HepG2 (cell line): ENCODE results near the gene USP43. TPM values are rescaled to one million over a fixed set of nuclear protein-coding genes. Genes with fewer than 3 reads are reported as not detected.
A peak's percentile ranks its signal among the peaks of the same experiment; 100 is the strongest.

ENCODE experiments used
- ATAC-seq: fragments of 200-7000 bp; cut with Tn5 transposase; 3 replicates; pipeline ENCODE4 v1.9.1; 2020; ENCODE audit warnings: mild to moderate bottlenecking, moderate library complexity
- BruUV-seq: library from RNA; stranded (reverse); fragments of 400-500 nt; replicated peaks from 2 replicates; lab custom pipeline; 2021; lab: Mats Ljungman, UMichigan
- CTCF ChIA-PET: fragments of 300-600 bp; formaldehyde crosslinking; extraction: SDS; loops from one replicate; lab custom pipeline; 2021; ENCODE audit warnings: low total read pairs, inconsistent platforms, low intra/inter-chr PET ratio; lab: Yijun Ruan, JAX
- POLR2A ChIA-PET: fragments of 350-600 bp; sonication (Branson Sonifier 250); formaldehyde crosslinking; loops from one replicate; lab custom pipeline; 2020; ENCODE audit warnings: antibody characterized with exemption, inconsistent platforms; lab: Yijun Ruan, JAX
- DNase-seq: peaks from one replicate; pipeline ENCODE4 v3.0.0-alpha.2; 2015; ENCODE audit warnings: low spot score
- FAIRE-seq: peaks from 3 replicates; lab custom pipeline; 2011; peaks lifted over from hg19 to GRCh38; lab: Jason Lieb, UNC
- H2AFZ ChIP-seq: one replicate; pipeline ENCODE4 v1.6.1; 2011; ENCODE audit warnings: low read length, inconsistent platforms
- H3K27ac ChIP-seq: fragments of 300-600 bp; 3 replicates; pipeline ENCODE4 v1.8.0; 2011; ENCODE audit warnings: mixed run types, mild to moderate bottlenecking, mixed read lengths, low read length, inconsistent platforms; ENCODE audit not compliant: insufficient read depth; ENCODE audit errors: extremely low read length
- H3K27me3 ChIP-seq, 2 experiments: fragments of 200-600 bp in 1 of 2; 2 replicates in 1 of 2; 3 replicates in 1 of 2; pipeline versions ENCODE4 v1.6.0 to v1.8.0; 2011; ENCODE audit warnings: low read length in 2 of 2, mild to moderate bottlenecking in 2 of 2, moderate library complexity in 2 of 2, inconsistent platforms in 1 of 2; ENCODE audit not compliant: insufficient read depth in 2 of 2, control insufficient read depth in 1 of 2
- H3K36me3 ChIP-seq, 2 experiments: fragments of 200-600 bp in 1 of 2; replicated peaks in 1 of 2; 2 replicates in 1 of 2; 3 replicates in 1 of 2; pipeline versions ENCODE4 v1.5.1 to v1.8.0; 2011; ENCODE audit warnings: low read length in 2 of 2, inconsistent platforms in 1 of 2; ENCODE audit not compliant: insufficient read depth in 2 of 2, control insufficient read depth in 1 of 2
- H3K4me1 ChIP-seq: 2 replicates; pipeline ENCODE4 v1.5.1; 2012; ENCODE audit warnings: low read length, inconsistent platforms; ENCODE audit not compliant: insufficient read depth
- H3K4me2 ChIP-seq: 2 replicates; pipeline ENCODE4 v1.6.0; 2011; ENCODE audit warnings: low read depth, low read length, inconsistent platforms
- H3K4me3 ChIP-seq, 3 experiments: fragments of 200-600 bp in 1 of 3; sonication (generic), shearing (Covaris generic) in 1 of 3; replicated peaks in 1 of 3; 2 replicates each; pipeline ENCODE4 v1.5.1; 2011 to 2016; ENCODE audit warnings: low read length in 3 of 3, inconsistent platforms in 2 of 3, low read depth in 2 of 3, mild to moderate bottlenecking in 2 of 3, control low read depth in 1 of 3, mixed read lengths in 1 of 3; ENCODE audit not compliant: insufficient read depth in 1 of 3
- H3K79me2 ChIP-seq: one replicate; pipeline ENCODE4 v1.6.1; 2011; ENCODE audit warnings: low read length, inconsistent platforms; ENCODE audit not compliant: insufficient read depth
- H3K9ac ChIP-seq: 2 replicates; pipeline ENCODE4 v1.6.0; 2011; ENCODE audit warnings: mild to moderate bottlenecking, low read depth, low read length, inconsistent platforms; ENCODE audit not compliant: insufficient read depth
- H3K9me3 ChIP-seq: 2 replicates; pipeline ENCODE4 v1.5.1; 2012; ENCODE audit warnings: mild to moderate bottlenecking, low read length
- H4K20me1 ChIP-seq: 2 replicates; pipeline ENCODE4 v1.6.0; 2011; ENCODE audit warnings: inconsistent platforms, mild to moderate bottlenecking, low read length, moderate library complexity; ENCODE audit not compliant: insufficient read depth
- GABPA ChIP-seq, 2 experiments: IDR thresholded peaks; 2 replicates each; pipeline ENCODE4 v1.6.1; 2011 to 2016; ENCODE audit warnings: low read depth in 2 of 2, low read length in 1 of 2, missing biosample characterization in 1 of 2, missing genetic modification characterization in 1 of 2
- HMGA1 ChIP-seq: sonication (generic); formaldehyde crosslinking; conservative IDR thresholded peaks from 2 replicates; pipeline ENCODE4 v1.4.0; 2020; ENCODE audit warnings: missing genetic modification reagents
- RAD21 ChIP-seq: fragments of 450-650 bp; formaldehyde crosslinking; IDR thresholded peaks from 2 replicates; pipeline ENCODE4 v1.5.0; 2020; ENCODE audit warnings: mild to moderate bottlenecking
- WIZ ChIP-seq: sonication (generic); formaldehyde crosslinking; IDR thresholded peaks from 2 replicates; pipeline ENCODE4 v1.5.1; 2020; ENCODE audit warnings: mild to moderate bottlenecking, missing genetic modification reagents
- ZNF598 ChIP-seq: sonication (generic); formaldehyde crosslinking; IDR thresholded peaks from 2 replicates; pipeline ENCODE4 v1.5.1; 2020; ENCODE audit warnings: mild to moderate bottlenecking, missing genetic modification reagents, borderline replicate concordance
- WGBS: methylation state at CpG from one replicate; pipeline ENCODE4 v1.1.6; 2017; ENCODE audit warnings: low lambda C conversion rate; 5-methylcytosine and 5-hydroxymethylcytosine counted together
- in situ Hi-C: cut with HindIII; loops from 2 replicates; pipeline ENCODE4 v1.10.0; 2017; ENCODE audit warnings: low pct_unique_long_range_greater_than_20kb; ENCODE audit not compliant: extremely low pct_ligation_motif_present
- intact Hi-C: fragments of 100-400 bp; cut with micrococcal nuclease; formaldehyde crosslinking; loops from one replicate; pipeline ENCODE4 v1.10.0; 2022; ENCODE audit not compliant: unreplicated experiment
- polyA plus RNA-seq, 8 experiments: library from polyadenylated mRNA; depleted of rRNA in 3 of 8; stranded (reverse) in 7 of 8; unstranded in 1 of 8; fragments of >200 nt; fragmentation: Illumina TruSeq in 4 of 8; extraction: Trizol in 4 of 8; gene quantifications; 2 replicates each; pipeline versions ENCODE4 v1.2.1 to v1.2.3, GENCODE V29; 2011 to 2016; ENCODE audit warnings: low read depth in 4 of 8, missing spikeins in 1 of 8, mixed read lengths in 1 of 8; ENCODE audit not compliant: insufficient read depth in 1 of 8
- total RNA-seq, 5 experiments: library from RNA; depleted of rRNA; stranded (reverse); fragments of >200 nt; fragmentation: Illumina TruSeq; extraction: Trizol; gene quantifications; 2 replicates each; pipeline ENCODE4 v1.2.3, GENCODE V29; 2016; ENCODE audit warnings: low read depth in 1 of 5
- TF ChIP-seq, protein P1 (sequence below): sonication (generic); formaldehyde crosslinking; IDR thresholded peaks from 2 replicates; pipeline ENCODE4 v1.8.0; 2022; ENCODE audit warnings: mild to moderate bottlenecking, missing genetic modification reagents, borderline replicate concordance
- TF ChIP-seq, protein P2 (sequence below): sonication (generic); formaldehyde crosslinking; IDR thresholded peaks from 2 replicates; pipeline ENCODE4 v1.9.0; 2021; ENCODE audit warnings: mild to moderate bottlenecking, missing genetic modification reagents

USP43 gene
- total and polyA plus RNA-seq, 2 of the 13 experiments (the other 11 are each of a cell fraction or from before 2014, with no cell fraction given) = 1.6 to 2.2 TPM

- in situ Hi-C loops = no loop called here
- ChIA-PET CTCF (interaction anchor here (1.8 to 2.1 kb wide), 2 partner anchors 16 to 40 kb away, joined by 12 to 17 read pairs; no protein-coding TSS in a partner anchor), POLR2A (no interaction called here)
- ATAC-seq (no peak), FAIRE-seq (no peak), DNase-seq (no peak)
- Histone ChIP-seq H3K4me2 (no peak overlapping the region), H3K27me3 (no peaks in the 10 kb centered on the region), H3K9ac (no peak overlapping the region), H4K20me1 (no peaks in the 10 kb centered on the region), H3K4me1 (no peaks in the 10 kb centered on the region), H3K27ac (no peak overlapping the region), H3K36me3 (no peaks in the 10 kb centered on the region), H2AFZ (no peak overlapping the region), H3K4me3 (no peak overlapping the region), H3K79me2 (no peaks in the 10 kb centered on the region), H3K9me3 (no peaks in the 10 kb centered on the region)
- intact Hi-C loops = loop anchor here (2.0 to 5.0 kb wide), 3 partner anchors 16 to 81 kb away; partner anchors contain the start of gene USP43
- BruUV-seq = no TSS peak
- WGBS = 66% methylated on average over 6 of the region's 12 CpGs
- TF ChIP-seq HMGA1 = no peak
- TF ChIP-seq, all 625 proteins: peak for 0
Observed at GRCh38 chr17:9728564-9728963, 83.2 kb downstream of the USP43 start.

DNA sequence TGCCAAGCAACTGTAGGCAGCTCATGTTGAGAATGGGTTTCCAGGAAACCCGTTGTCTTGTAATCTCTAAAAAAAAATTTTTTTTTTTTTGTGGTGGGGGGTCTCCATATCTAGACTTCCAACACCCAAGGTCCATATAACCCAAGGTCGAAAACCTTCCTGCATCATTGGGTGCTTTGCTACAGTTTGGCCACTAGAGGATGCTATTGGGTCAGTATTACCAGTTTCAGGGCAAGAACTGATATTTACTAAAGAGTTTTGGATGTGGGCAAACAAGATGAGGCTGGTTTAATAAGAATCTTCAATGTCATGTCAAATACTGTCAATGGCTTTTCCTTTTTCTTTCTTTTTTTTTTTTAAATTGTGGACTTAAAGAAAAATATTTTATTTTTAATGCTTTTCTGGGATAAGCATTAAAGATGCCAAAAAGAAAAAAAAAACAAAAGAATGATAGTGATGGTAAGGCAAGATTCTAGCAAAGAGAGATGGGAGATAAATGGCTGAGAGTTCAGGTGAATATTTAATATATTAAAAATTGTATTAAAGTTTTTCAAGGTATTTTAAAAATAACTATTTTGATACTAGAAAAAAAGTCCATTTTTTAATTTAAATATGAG is 83.8 kb downstream of the USP43 start:
- ATAC-seq = peak; percentile 33; the same call in 1 of the 3 replicates
- no peak overlapping the region for H3K4me3 ChIP-seq
- ChIA-PET POLR2A (no interaction called here), CTCF (interaction anchor here (1.8 to 2.1 kb wide), 2 partner anchors 15 to 39 kb away, joined by 12 to 17 read pairs; no protein-coding TSS in a partner anchor)
- no TSS peak for BruUV-seq
- no peaks in the 10 kb centered on the region for H4K20me1 ChIP-seq
- no peak overlapping the region for H3K4me2 ChIP-seq
- no peak overlapping the region for H3K27ac ChIP-seq
- no peaks in the 10 kb centered on the region for H3K79me2 ChIP-seq
- no peak overlapping the region for H2AFZ ChIP-seq
- H3K36me3 ChIP-seq = no peaks in the 10 kb centered on the region
- 6% methylated on average over 2 of the region's 2 CpGs for WGBS
- FAIRE-seq = peak; percentile 65
- H3K9ac ChIP-seq = no peak overlapping the region
- H3K4me1 ChIP-seq = no peaks in the 10 kb centered on the region
- no peaks in the 10 kb centered on the region for H3K27me3 ChIP-seq
- in situ Hi-C loops = no loop called here
- peak; percentile 47 for DNase-seq
- no peaks in the 10 kb centered on the region for H3K9me3 ChIP-seq
- intact Hi-C loops = loop anchor here (2.0 to 5.0 kb wide), 3 partner anchors 16 to 82 kb away; partner anchors contain the start of gene USP43
- TF ChIP-seq, protein P1, sequence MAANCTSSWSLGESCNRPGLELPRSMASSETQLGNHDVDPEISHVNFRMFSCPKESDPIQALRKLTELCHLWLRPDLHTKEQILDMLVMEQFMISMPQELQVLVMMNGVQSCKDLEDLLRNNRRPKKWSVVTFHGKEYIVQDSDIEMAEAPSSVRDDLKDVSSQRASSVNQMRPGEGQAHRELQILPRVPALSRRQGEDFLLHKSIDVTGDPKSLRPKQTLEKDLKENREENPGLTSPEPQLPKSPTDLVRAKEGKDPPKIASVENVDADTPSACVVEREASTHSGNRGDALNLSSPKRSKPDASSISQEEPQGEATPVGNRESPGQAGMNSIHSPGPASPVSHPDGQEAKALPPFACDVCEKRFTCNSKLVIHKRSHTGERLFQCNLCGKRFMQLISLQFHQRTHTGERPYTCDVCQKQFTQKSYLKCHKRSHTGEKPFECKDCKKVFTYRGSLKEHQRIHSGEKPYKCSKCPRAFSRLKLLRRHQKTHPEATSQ (CRISPR knock-in tag) = no peak
- TF ChIP-seq WIZ (CRISPR knock-in tag) (no peak), GABPA (IDR thresholded peaks at IDR 0.05; ENCODE audit: low read depth, low read length) (no peak), GABPA (CRISPR knock-in tag; IDR thresholded peaks at IDR 0.05; ENCODE audit: low read depth) (no peak), RAD21 (CRISPR knock-in tag) (peak; percentile 48; the same call in 1 of the 2 replicates), ZNF598 (CRISPR knock-in tag) (no peak)
- TF ChIP-seq, protein P2, sequence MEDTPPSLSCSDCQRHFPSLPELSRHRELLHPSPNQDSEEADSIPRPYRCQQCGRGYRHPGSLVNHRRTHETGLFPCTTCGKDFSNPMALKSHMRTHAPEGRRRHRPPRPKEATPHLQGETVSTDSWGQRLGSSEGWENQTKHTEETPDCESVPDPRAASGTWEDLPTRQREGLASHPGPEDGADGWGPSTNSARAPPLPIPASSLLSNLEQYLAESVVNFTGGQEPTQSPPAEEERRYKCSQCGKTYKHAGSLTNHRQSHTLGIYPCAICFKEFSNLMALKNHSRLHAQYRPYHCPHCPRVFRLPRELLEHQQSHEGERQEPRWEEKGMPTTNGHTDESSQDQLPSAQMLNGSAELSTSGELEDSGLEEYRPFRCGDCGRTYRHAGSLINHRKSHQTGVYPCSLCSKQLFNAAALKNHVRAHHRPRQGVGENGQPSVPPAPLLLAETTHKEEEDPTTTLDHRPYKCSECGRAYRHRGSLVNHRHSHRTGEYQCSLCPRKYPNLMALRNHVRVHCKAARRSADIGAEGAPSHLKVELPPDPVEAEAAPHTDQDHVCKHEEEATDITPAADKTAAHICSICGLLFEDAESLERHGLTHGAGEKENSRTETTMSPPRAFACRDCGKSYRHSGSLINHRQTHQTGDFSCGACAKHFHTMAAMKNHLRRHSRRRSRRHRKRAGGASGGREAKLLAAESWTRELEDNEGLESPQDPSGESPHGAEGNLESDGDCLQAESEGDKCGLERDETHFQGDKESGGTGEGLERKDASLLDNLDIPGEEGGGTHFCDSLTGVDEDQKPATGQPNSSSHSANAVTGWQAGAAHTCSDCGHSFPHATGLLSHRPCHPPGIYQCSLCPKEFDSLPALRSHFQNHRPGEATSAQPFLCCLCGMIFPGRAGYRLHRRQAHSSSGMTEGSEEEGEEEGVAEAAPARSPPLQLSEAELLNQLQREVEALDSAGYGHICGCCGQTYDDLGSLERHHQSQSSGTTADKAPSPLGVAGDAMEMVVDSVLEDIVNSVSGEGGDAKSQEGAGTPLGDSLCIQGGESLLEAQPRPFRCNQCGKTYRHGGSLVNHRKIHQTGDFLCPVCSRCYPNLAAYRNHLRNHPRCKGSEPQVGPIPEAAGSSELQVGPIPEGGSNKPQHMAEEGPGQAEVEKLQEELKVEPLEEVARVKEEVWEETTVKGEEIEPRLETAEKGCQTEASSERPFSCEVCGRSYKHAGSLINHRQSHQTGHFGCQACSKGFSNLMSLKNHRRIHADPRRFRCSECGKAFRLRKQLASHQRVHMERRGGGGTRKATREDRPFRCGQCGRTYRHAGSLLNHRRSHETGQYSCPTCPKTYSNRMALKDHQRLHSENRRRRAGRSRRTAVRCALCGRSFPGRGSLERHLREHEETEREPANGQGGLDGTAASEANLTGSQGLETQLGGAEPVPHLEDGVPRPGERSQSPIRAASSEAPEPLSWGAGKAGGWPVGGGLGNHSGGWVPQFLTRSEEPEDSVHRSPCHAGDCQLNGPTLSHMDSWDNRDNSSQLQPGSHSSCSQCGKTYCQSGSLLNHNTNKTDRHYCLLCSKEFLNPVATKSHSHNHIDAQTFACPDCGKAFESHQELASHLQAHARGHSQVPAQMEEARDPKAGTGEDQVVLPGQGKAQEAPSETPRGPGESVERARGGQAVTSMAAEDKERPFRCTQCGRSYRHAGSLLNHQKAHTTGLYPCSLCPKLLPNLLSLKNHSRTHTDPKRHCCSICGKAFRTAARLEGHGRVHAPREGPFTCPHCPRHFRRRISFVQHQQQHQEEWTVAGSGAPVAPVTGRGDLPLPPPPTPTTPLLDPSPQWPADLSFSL (CRISPR knock-in tag) = no peak
